ENCODE measurements around the gene ELAVL3. TPM values are rescaled to one million over a fixed set of nuclear protein-coding genes. Genes with fewer than 3 reads are reported as not detected.

ELAVL3 gene
- total and polyA plus RNA-seq, 2 of the 4 experiments (the other 2 are of a cell fraction): not detected

GRCh38 chr19:11448923-11449554 lies 31.8 kb downstream of the ELAVL3 start:
- no peak overlapping the region for H4K91ac ChIP-seq (ENCODE audit: insufficient read depth, low read depth, low read length)
- in situ Hi-C loops (cut with MboI; ENCODE audit: low sequenced_read_pairs): no loop called here
- no peak overlapping the region for H2BK20ac ChIP-seq (ENCODE audit: low read depth, low read length)
- H3K23ac ChIP-seq (ENCODE audit: low read depth, low read length): no peak overlapping the region
- H3K4me2 ChIP-seq (ENCODE audit: low read depth, low read length): no peak overlapping the region
- no peak overlapping the region for H4K8ac ChIP-seq (ENCODE audit: low read depth in 2 of 2, low read length in 2 of 2)
- peaks cover 0 to 3% of the 10 kb centered on the region in 2 experiments; a peak in 1 of 4 replicates for H3K79me1 ChIP-seq (ENCODE audit: low read depth in 1 of 2, low read length in 2 of 2)
- H2BK5ac ChIP-seq (ENCODE audit: low read depth, low read length, poor library complexity, severe bottlenecking): no peak overlapping the region
- no peak overlapping the region for H3K14ac ChIP-seq (replicated peaks; ENCODE audit: low read depth, low read length)
- TSS peak; percentile 80 for BruUV-seq (replicated peaks)
- no peak overlapping the region for H2BK15ac ChIP-seq (ENCODE audit: low read depth, low read length)
- no peak overlapping the region for H2AFZ ChIP-seq (replicated peaks; ENCODE audit: low read length, poor library complexity)
- no peak overlapping the region for H3K9ac ChIP-seq (ENCODE audit: low read depth, low read length)
- H3K9me1 ChIP-seq (ENCODE audit: insufficient read depth, low read length): no peaks in the 10 kb centered on the region
- no peak overlapping the region for H3K4ac ChIP-seq (ENCODE audit: low read depth, low read length)
- intact Hi-C loops (cut with micrococcal nuclease): no loop called here
- TF ChIP-seq RCOR1 (IDR thresholded peaks at IDR 0.05; ENCODE audit: insufficient replicate concordance, low read length): no peak
- TF ChIP-seq SMC3 (IDR thresholded peaks at IDR 0.05; ENCODE audit: low read depth, low read length): no peak
- no peak for TF ChIP-seq ELK1 (IDR thresholded peaks at IDR 0.05; ENCODE audit: borderline replicate concordance, low read depth, low read length)
- no peak for TF ChIP-seq FOS (IDR thresholded peaks at IDR 0.05; ENCODE audit: low read depth, low read length)
- no peak for TF ChIP-seq RAD21 (IDR thresholded peaks at IDR 0.05; ENCODE audit: low read length)
- TF ChIP-seq MXI1 (IDR thresholded peaks at IDR 0.05; ENCODE audit: borderline replicate concordance, low read depth, low read length): no peak
- no peak for TF ChIP-seq POLR2A (IDR thresholded peaks at IDR 0.05; ENCODE audit: low read depth, low read length)
- TF ChIP-seq, protein P1, sequence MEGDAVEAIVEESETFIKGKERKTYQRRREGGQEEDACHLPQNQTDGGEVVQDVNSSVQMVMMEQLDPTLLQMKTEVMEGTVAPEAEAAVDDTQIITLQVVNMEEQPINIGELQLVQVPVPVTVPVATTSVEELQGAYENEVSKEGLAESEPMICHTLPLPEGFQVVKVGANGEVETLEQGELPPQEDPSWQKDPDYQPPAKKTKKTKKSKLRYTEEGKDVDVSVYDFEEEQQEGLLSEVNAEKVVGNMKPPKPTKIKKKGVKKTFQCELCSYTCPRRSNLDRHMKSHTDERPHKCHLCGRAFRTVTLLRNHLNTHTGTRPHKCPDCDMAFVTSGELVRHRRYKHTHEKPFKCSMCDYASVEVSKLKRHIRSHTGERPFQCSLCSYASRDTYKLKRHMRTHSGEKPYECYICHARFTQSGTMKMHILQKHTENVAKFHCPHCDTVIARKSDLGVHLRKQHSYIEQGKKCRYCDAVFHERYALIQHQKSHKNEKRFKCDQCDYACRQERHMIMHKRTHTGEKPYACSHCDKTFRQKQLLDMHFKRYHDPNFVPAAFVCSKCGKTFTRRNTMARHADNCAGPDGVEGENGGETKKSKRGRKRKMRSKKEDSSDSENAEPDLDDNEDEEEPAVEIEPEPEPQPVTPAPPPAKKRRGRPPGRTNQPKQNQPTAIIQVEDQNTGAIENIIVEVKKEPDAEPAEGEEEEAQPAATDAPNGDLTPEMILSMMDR (conservative IDR thresholded peaks at IDR 0.05; ENCODE audit: low read depth, low read length): no peak
- no peak for TF ChIP-seq MAZ (IDR thresholded peaks at IDR 0.05; ENCODE audit: borderline replicate concordance, low read depth, low read length)
- TF ChIP-seq BHLHE40 (IDR thresholded peaks at IDR 0.05; ENCODE audit: low read depth, low read length): no peak
- TF ChIP-seq, protein P2, sequence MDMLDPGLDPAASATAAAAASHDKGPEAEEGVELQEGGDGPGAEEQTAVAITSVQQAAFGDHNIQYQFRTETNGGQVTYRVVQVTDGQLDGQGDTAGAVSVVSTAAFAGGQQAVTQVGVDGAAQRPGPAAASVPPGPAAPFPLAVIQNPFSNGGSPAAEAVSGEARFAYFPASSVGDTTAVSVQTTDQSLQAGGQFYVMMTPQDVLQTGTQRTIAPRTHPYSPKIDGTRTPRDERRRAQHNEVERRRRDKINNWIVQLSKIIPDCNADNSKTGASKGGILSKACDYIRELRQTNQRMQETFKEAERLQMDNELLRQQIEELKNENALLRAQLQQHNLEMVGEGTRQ (IDR thresholded peaks at IDR 0.05; ENCODE audit: low read depth, low read length): no peak
- no peak for TF ChIP-seq CHD1 (IDR thresholded peaks at IDR 0.05; ENCODE audit: low read depth, low read length)
- TF ChIP-seq RFX5 (IDR thresholded peaks at IDR 0.05; ENCODE audit: low read depth, low read length): no peak
- ChIA-PET CTCF (no interaction called here), POLR2A (ENCODE audit: unreplicated experiment) (no interaction called here)
- WGBS, 2 experiments (ENCODE audit: extremely low coverage in 2 of 2, insufficient read length in 1 of 2): 97% methylated on average over 18 of the region's 31 CpGs; no CpG with 5 or more reads in 1 of the 2 experiments
- H2AK9ac ChIP-seq (replicated peaks; ENCODE audit: low read depth, low read length, poor library complexity): no peak overlapping the region
- no peak overlapping the region for H4K5ac ChIP-seq (ENCODE audit: low read depth, low read length)
- DNase-seq (no peak), ATAC-seq (ENCODE audit: low read depth) (no peak)
- no peaks in the 10 kb centered on the region for H3K9me3 ChIP-seq (ENCODE audit: control insufficient read depth, insufficient read depth, low read length)
- H3K18ac ChIP-seq (ENCODE audit: low read depth, low read length): no peak overlapping the region
- H3K4me1 ChIP-seq (ENCODE audit: control insufficient read depth, insufficient read depth, low read length): no peaks in the 10 kb centered on the region; the same call in 1 of the 2 replicates
- H3K27me3 ChIP-seq (ENCODE audit: control insufficient read depth, insufficient read depth, low read length): no peaks in the 10 kb centered on the region
- H3K27ac ChIP-seq (ENCODE audit: insufficient read depth, low read length): no peak overlapping the region
- no peak overlapping the region for H2BK120ac ChIP-seq (ENCODE audit: low read depth, low read length)
- H3K4me3 ChIP-seq (ENCODE audit: insufficient read depth, low read depth, low read length): no peak overlapping the region
- no peak overlapping the region for H2AK5ac ChIP-seq (ENCODE audit: low read depth, low read length)
- H4K20me1 ChIP-seq (ENCODE audit: insufficient read depth, low read length): peaks cover 4% of the 10 kb centered on the region; the same call in 1 of the 2 replicates
- peaks cover 49% of the 10 kb centered on the region for H3K36me3 ChIP-seq (ENCODE audit: control insufficient read depth, insufficient read depth, low read length)
- dilution Hi-C loops (cut with HindIII; ENCODE audit: low sequenced_read_pairs, unreplicated experiment): no loop called here
- H3K56ac ChIP-seq (ENCODE audit: extremely low read depth, insufficient read depth, low read length): no peak overlapping the region
